Activated naive CD4-positive, alpha-beta T cell treated with anti-CD3 and anti-CD28 coated beads, Interleukin-2, amount 10 ng/mL, durations not matched to agents 7 days and 5 days (primary cell): ENCODE measurements around the gene SHC3.

Experiments used
- CTCF ChIA-PET: fragments of 350-600 bp; sonication (Branson Sonifier 250); formaldehyde crosslinking; loops from one replicate; lab custom pipeline; 2021; ENCODE audit warnings: antibody characterized with exemption; lab: Charles Lee
- DNase-seq: peaks from one replicate; pipeline ENCODE4 v3.0.0-alpha.2; 2020
- H3K27ac Mint-ChIP-seq: one replicate; pipeline ENCODE4 v1.8.0; 2021; ENCODE audit warnings: mild to moderate bottlenecking, moderate library complexity, mixed read lengths
- H3K27me3 Mint-ChIP-seq: one replicate; pipeline ENCODE4 v1.8.0; 2021; ENCODE audit warnings: mild to moderate bottlenecking, mixed read lengths
- H3K36me3 Mint-ChIP-seq: one replicate; pipeline ENCODE4 v1.8.0; 2021; ENCODE audit warnings: mixed read lengths
- H3K4me1 Mint-ChIP-seq: one replicate; pipeline ENCODE4 v1.8.0; 2021; ENCODE audit warnings: mixed read lengths
- H3K4me3 Mint-ChIP-seq: one replicate; pipeline ENCODE4 v1.8.0; 2021; ENCODE audit warnings: mild to moderate bottlenecking, moderate library complexity, mixed read lengths
- H3K9me3 Mint-ChIP-seq: one replicate; pipeline ENCODE4 v1.8.0; 2021; ENCODE audit warnings: mixed read lengths

The SHC3 gene

DNA sequence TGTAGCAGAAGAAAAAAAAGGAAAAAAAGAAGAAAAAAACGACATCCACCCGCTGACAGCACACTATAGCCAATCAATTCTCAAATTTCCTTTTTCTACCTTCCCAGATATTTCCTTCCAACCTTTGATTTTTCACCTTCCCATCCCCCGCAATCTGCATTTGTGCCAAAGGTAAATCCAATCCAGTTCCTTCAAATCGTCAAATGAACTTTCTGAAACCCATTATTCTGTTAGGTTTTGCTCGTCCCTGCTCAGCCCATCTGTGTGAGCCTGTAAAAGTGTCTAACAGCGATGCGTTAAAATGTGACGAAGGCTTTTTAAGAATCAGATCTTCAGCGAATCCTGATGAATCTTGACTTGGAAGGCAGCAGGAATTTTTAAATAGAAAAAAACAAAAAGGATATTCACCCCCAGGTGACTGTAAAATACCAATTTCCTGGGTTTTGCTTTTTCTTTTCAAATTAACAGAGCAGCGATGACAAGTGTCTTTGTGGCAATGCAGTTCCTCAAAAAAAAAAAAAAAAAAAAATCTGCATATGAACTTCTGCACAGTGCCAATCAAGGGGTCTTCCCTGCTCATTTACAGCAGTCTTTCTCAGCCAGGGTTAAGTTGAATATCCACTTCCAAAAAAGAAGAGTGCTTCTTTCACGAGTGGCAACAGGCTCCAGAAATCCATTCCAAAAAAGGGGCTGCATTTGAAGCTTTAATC lies 367 bp upstream of the SHC3 start:
- Mint-ChIP-seq H3K4me3 (no peak overlapping the region), H3K4me1 (peaks cover 21% of the 10 kb centered on the region), H3K27me3 (peaks cover 86% of the 10 kb centered on the region), H3K27ac (no peak overlapping the region), H3K9me3 (no peaks in the 10 kb centered on the region), H3K36me3 (peaks cover 1% of the 10 kb centered on the region)
- CTCF ChIA-PET = interaction anchor here (2.3 kb wide), 1 partner anchor 99 kb away, joined by 10 read pairs; no protein-coding TSS in a partner anchor
- no peak for DNase-seq

GRCh38 chr9:89177012-89177943 lies 1.3 kb downstream of the SHC3 start:
- H3K4me3 Mint-ChIP-seq = no peak overlapping the region
- H3K27me3 Mint-ChIP-seq = peaks cover 82% of the 10 kb centered on the region
- no peak for DNase-seq
- H3K36me3 Mint-ChIP-seq = peaks cover 1% of the 10 kb centered on the region
- peaks cover 21% of the 10 kb centered on the region for H3K4me1 Mint-ChIP-seq
- CTCF ChIA-PET = no interaction called here
- no peaks in the 10 kb centered on the region for H3K9me3 Mint-ChIP-seq
- no peak overlapping the region for H3K27ac Mint-ChIP-seq

- Mint-ChIP-seq H3K9me3 (no peaks in the 10 kb centered on the region), H3K36me3 (peaks cover 1% of the 10 kb centered on the region), H3K27me3 (peaks cover 75% of the 10 kb centered on the region), H3K27ac (no peak overlapping the region), H3K4me3 (no peak overlapping the region), H3K4me1 (peaks cover 21% of the 10 kb centered on the region)
- CTCF ChIA-PET = no interaction called here
- DNase-seq = no peak
These were observed 2.8 kb downstream of the SHC3 start for GRCh38 chr9:89175828-89176261.

- H3K27me3 Mint-ChIP-seq = peaks cover 66% of the 10 kb centered on the region
These were observed 4.3 kb downstream of the SHC3 start for GRCh38 chr9:89174291-89174690.

DNA sequence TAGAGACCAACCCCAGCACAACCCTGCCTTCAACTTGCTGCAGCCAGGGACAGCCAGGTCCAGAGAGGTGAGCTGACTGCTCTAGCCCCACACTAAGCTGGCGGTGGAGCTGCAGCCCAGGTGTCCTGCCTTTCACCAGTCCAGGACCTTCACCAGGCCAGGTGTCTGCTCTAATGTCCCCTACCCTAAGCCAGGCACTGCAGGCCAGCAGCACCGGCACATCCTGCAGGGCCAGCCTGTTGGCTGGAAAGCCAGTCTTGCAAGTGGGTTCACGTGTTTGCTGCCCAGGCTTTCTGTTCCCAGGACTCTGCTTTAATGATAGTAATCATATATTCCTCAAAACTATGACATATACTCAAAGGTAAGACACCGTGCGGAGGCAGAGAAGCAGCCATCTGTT lies 5.5 kb downstream of the SHC3 start:
- H3K9me3 Mint-ChIP-seq = no peaks in the 10 kb centered on the region
- no peak overlapping the region for H3K27ac Mint-ChIP-seq
- H3K36me3 Mint-ChIP-seq = no peaks in the 10 kb centered on the region
- CTCF ChIA-PET = no interaction called here
- H3K27me3 Mint-ChIP-seq = peaks cover 54% of the 10 kb centered on the region
- H3K4me3 Mint-ChIP-seq = no peak overlapping the region
- peaks cover 3% of the 10 kb centered on the region for H3K4me1 Mint-ChIP-seq
- no peak for DNase-seq

More at GRCh38 chr9:89174291-89174690, 4.3 kb downstream of the SHC3 start:
- CTCF ChIA-PET = interaction anchor here (0.7 kb wide), 1 partner anchor 1553 kb away, joined by 3 read pairs; no protein-coding TSS in a partner anchor
- Mint-ChIP-seq H3K36me3 (peaks cover 1% of the 10 kb centered on the region), H3K4me3 (no peak overlapping the region), H3K9me3 (no peaks in the 10 kb centered on the region), H3K27ac (no peak overlapping the region), H3K4me1 (peaks cover 9% of the 10 kb centered on the region)
- DNase-seq = no peak

GRCh38 chr9:89172398-89172797 lies 6.2 kb downstream of the SHC3 start:
- Mint-ChIP-seq H3K36me3 (no peaks in the 10 kb centered on the region), H3K9me3 (no peaks in the 10 kb centered on the region), H3K4me3 (no peak overlapping the region), H3K4me1 (peaks cover 3% of the 10 kb centered on the region), H3K27me3 (peaks cover 49% of the 10 kb centered on the region), H3K27ac (no peak overlapping the region)
- CTCF ChIA-PET = no interaction called here
- DNase-seq = no peak

DNA sequence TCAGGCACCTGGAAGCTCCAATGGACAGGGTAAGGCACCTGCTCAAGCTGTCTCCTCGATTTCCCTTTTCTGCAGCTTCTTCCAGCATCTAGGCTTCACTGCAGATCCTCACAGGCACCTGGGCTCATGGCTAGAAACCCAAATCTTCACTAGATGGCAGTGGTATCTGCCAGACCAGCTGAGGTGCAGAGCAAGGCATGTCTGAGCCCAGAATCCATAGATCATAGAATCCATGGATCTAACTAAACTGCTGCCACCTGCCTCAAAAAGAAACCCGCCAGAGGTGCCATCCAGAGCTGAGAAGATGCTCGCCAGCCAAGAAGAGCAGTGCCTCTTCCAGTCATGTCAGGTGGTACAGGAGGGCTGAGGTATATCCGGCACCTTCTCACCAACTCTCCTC lies 6.9 kb downstream of the SHC3 start:
- Mint-ChIP-seq H3K27me3 (peaks cover 49% of the 10 kb centered on the region), H3K4me3 (no peak overlapping the region), H3K4me1 (peaks cover under 1% of the 10 kb centered on the region), H3K36me3 (no peaks in the 10 kb centered on the region), H3K27ac (no peak overlapping the region), H3K9me3 (no peaks in the 10 kb centered on the region)
- no peak for DNase-seq
- CTCF ChIA-PET = no interaction called here

DNA sequence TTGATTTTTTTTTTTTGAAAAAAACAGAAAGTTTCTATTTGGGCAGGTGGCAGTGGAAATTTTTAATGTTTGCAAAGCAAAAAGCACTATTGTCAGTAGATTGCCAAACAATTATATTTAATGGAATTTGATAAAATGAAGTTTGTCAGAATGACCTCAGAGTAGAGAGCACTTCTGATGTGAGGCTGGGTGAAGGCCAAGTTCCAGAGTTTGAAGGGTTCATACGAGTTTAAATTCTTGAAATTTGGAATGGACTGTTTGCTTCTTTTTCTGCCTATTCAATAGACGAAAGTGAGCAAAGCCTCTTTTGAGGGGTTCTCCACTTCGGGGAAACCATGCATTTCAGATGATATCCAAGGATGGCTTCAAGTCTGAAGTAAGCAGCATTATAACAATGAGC lies 7.4 kb downstream of the SHC3 start:
- no peak overlapping the region for H3K4me3 Mint-ChIP-seq
- H3K27ac Mint-ChIP-seq = no peak overlapping the region
- no peaks in the 10 kb centered on the region for H3K36me3 Mint-ChIP-seq
- peaks cover 50% of the 10 kb centered on the region for H3K27me3 Mint-ChIP-seq
- no peak for DNase-seq
- H3K9me3 Mint-ChIP-seq = no peaks in the 10 kb centered on the region
- CTCF ChIA-PET = no interaction called here
- H3K4me1 Mint-ChIP-seq = no peaks in the 10 kb centered on the region

GRCh38 chr9:89168901-89169813 lies 9.5 kb downstream of the SHC3 start:
- Mint-ChIP-seq H3K36me3 (no peaks in the 10 kb centered on the region), H3K9me3 (no peaks in the 10 kb centered on the region), H3K27me3 (peaks cover 50% of the 10 kb centered on the region), H3K4me3 (no peak overlapping the region), H3K4me1 (no peaks in the 10 kb centered on the region), H3K27ac (no peak overlapping the region)
- CTCF ChIA-PET = interaction anchor here (0.6 kb wide), 1 partner anchor 75 kb away, joined by 3 read pairs; no protein-coding TSS in a partner anchor
- DNase-seq = no peak

GRCh38 chr9:89167788-89168187 lies 10.8 kb downstream of the SHC3 start:
- H3K36me3 Mint-ChIP-seq = no peaks in the 10 kb centered on the region
- no peak overlapping the region for H3K27ac Mint-ChIP-seq
- DNase-seq = no peak
- H3K4me1 Mint-ChIP-seq = no peaks in the 10 kb centered on the region
- peaks cover 41% of the 10 kb centered on the region for H3K27me3 Mint-ChIP-seq
- no peaks in the 10 kb centered on the region for H3K9me3 Mint-ChIP-seq
- CTCF ChIA-PET = no interaction called here
- no peak overlapping the region for H3K4me3 Mint-ChIP-seq

DNA sequence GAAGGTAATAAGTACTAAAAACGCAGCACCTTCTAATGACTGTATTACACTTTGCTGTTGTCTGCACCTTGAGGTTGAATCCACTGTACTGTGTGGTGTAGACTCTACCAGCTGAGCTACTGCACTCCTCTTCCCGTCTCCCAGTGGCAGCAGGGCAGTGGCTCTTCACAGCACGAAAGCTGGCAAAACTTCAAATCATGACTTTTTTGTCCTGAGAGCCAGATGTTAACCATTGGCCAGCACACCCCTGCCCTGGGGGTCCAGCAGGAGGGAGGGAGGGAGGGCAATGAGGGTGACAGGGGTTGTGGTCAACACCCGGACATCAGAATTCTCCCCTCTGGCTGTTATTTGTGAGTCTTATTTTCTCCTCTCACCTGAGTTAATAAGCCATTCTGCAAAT lies 11.8 kb downstream of the SHC3 start:
- Mint-ChIP-seq H3K27me3 (peaks cover 38% of the 10 kb centered on the region), H3K4me3 (no peak overlapping the region), H3K4me1 (no peaks in the 10 kb centered on the region), H3K27ac (no peak overlapping the region), H3K36me3 (no peaks in the 10 kb centered on the region), H3K9me3 (no peaks in the 10 kb centered on the region)
- CTCF ChIA-PET = no interaction called here
- no peak for DNase-seq

DNA sequence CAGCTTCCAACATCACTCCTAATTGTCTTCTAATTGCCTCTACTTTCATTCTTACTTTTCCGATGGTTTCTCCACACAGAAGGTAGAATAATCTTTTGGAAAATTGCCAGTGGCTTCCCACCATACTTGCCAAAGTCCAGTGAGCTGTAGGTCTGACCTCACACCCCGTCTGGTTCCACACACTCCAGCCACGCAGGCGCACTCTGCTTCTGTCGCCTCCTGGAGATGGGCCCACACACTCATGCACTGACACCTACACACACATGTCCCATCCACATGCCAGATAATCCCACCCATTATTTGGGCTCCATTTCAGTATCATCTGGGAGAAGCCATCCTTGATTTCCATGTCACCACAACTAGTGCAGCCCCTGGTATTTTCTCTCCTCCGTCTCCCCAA lies 12.7 kb downstream of the SHC3 start:
- Mint-ChIP-seq H3K27ac (no peak overlapping the region), H3K36me3 (no peaks in the 10 kb centered on the region), H3K9me3 (no peaks in the 10 kb centered on the region), H3K4me3 (no peak overlapping the region), H3K4me1 (no peaks in the 10 kb centered on the region), H3K27me3 (peaks cover 37% of the 10 kb centered on the region)
- DNase-seq = no peak
- CTCF ChIA-PET = no interaction called here

- peaks cover 37% of the 10 kb centered on the region for H3K27me3 Mint-ChIP-seq
- H3K36me3 Mint-ChIP-seq = no peaks in the 10 kb centered on the region
- no peak overlapping the region for H3K27ac Mint-ChIP-seq
- H3K4me3 Mint-ChIP-seq = no peak overlapping the region
- H3K9me3 Mint-ChIP-seq = no peaks in the 10 kb centered on the region
- CTCF ChIA-PET = no interaction called here
- no peaks in the 10 kb centered on the region for H3K4me1 Mint-ChIP-seq
- no peak for DNase-seq
These were observed 13.3 kb downstream of the SHC3 start for GRCh38 chr9:89165341-89165740.

- H3K4me3 Mint-ChIP-seq = no peak overlapping the region
- H3K36me3 Mint-ChIP-seq = no peaks in the 10 kb centered on the region
- CTCF ChIA-PET = no interaction called here
- H3K9me3 Mint-ChIP-seq = no peaks in the 10 kb centered on the region
- no peak for DNase-seq
- H3K27ac Mint-ChIP-seq = no peak overlapping the region
- H3K4me1 Mint-ChIP-seq = no peaks in the 10 kb centered on the region
- H3K27me3 Mint-ChIP-seq = peaks cover 42% of the 10 kb centered on the region
These were observed 17.4 kb downstream of the SHC3 start for GRCh38 chr9:89161221-89161620.
